Trophoblast cell (in vitro differentiated cells and primary cell): ENCODE measurements around the gene HDX.

ENCODE experiments used
- DNase-seq, 2 donors: peaks; one replicate each; pipeline ENCODE4 v3.0.0-alpha.2; 2016
- H2AFZ ChIP-seq: 2 replicates; pipeline ENCODE4 v1.6.1; 2013; ENCODE audit warnings: low read length, moderate library complexity, mild to moderate bottlenecking; ENCODE audit not compliant: insufficient read depth, poor library complexity
- H2AK5ac ChIP-seq: 2 replicates; pipeline ENCODE4 v1.6.1; 2013; ENCODE audit warnings: mild to moderate bottlenecking, low read length
- H2BK120ac ChIP-seq: 2 replicates; pipeline ENCODE4 v1.6.1; 2013; ENCODE audit warnings: low read length, mild to moderate bottlenecking, moderate library complexity; ENCODE audit not compliant: insufficient read depth, poor library complexity
- H2BK12ac ChIP-seq: 2 replicates; pipeline ENCODE4 v1.6.1; 2013; ENCODE audit warnings: mild to moderate bottlenecking, low read length, moderate library complexity
- H2BK5ac ChIP-seq: 2 replicates; pipeline ENCODE4 v1.6.1; 2013; ENCODE audit warnings: low read length, low read depth, moderate library complexity, mild to moderate bottlenecking; ENCODE audit not compliant: poor library complexity
- H3K14ac ChIP-seq: 2 replicates; pipeline ENCODE4 v1.6.1; 2013; ENCODE audit warnings: mild to moderate bottlenecking, low read length
- H3K18ac ChIP-seq: 2 replicates; pipeline ENCODE4 v1.6.1; 2013; ENCODE audit warnings: mild to moderate bottlenecking, low read length
- H3K23ac ChIP-seq: 2 replicates; pipeline ENCODE4 v1.6.1; 2013; ENCODE audit warnings: low read length
- H3K27ac ChIP-seq: 2 replicates; pipeline ENCODE4 v1.5.1; 2013; ENCODE audit warnings: low read depth, mild to moderate bottlenecking, inconsistent platforms, low read length, moderate library complexity
- H3K27me3 ChIP-seq: 2 replicates; pipeline ENCODE4 v1.6.1; 2013; ENCODE audit warnings: inconsistent platforms, mild to moderate bottlenecking, low read length, moderate library complexity; ENCODE audit not compliant: insufficient read depth
- H3K36me3 ChIP-seq, 2 experiments: 1 replicate in 1 of 2; 2 replicates in 1 of 2; pipeline ENCODE4 v1.6.1; 2013; ENCODE audit warnings: low read length in 2 of 2, mild to moderate bottlenecking in 2 of 2, moderate library complexity in 1 of 2; ENCODE audit not compliant: insufficient read depth in 2 of 2, control insufficient read depth in 1 of 2
- H3K4ac ChIP-seq: 2 replicates; pipeline ENCODE4 v1.6.1; 2013; ENCODE audit warnings: low read depth, mild to moderate bottlenecking, low read length, moderate library complexity
- H3K4me1 ChIP-seq, 2 experiments: 1 replicate in 1 of 2; 2 replicates in 1 of 2; pipeline ENCODE4 v1.6.1; 2013; ENCODE audit warnings: low read length in 2 of 2, mild to moderate bottlenecking in 2 of 2, moderate library complexity in 1 of 2; ENCODE audit not compliant: insufficient read depth in 2 of 2, control insufficient read depth in 1 of 2
- H3K4me2 ChIP-seq: 2 replicates; pipeline ENCODE4 v1.6.1; 2013; ENCODE audit warnings: inconsistent platforms, mild to moderate bottlenecking, low read length, moderate library complexity
- H3K4me3 ChIP-seq: 2 replicates; pipeline ENCODE4 v1.5.1; 2013; ENCODE audit warnings: mild to moderate bottlenecking, low read depth, low read length, inconsistent platforms
- H3K79me1 ChIP-seq: one replicate; pipeline ENCODE4 v1.6.1; 2013; ENCODE audit warnings: low read length
- H3K79me2 ChIP-seq: 2 replicates; pipeline ENCODE4 v1.6.1; 2013; ENCODE audit warnings: low read length, mild to moderate bottlenecking; ENCODE audit not compliant: control insufficient read depth, insufficient read depth, poor library complexity
- H3K9ac ChIP-seq: 2 replicates; pipeline ENCODE4 v1.6.1; 2013; ENCODE audit warnings: mild to moderate bottlenecking, low read length
- H3K9me3 ChIP-seq: 2 replicates; pipeline ENCODE4 v1.6.1; 2013; ENCODE audit warnings: low read depth, mild to moderate bottlenecking, control low read depth, inconsistent platforms, low read length; ENCODE audit not compliant: insufficient read depth
- H4K12ac ChIP-seq: 2 replicates; pipeline ENCODE4 v1.6.1; 2013; ENCODE audit warnings: low read depth, mild to moderate bottlenecking, low read length, moderate library complexity
- H4K8ac ChIP-seq: 2 replicates; pipeline ENCODE4 v1.6.1; 2013; ENCODE audit warnings: low read depth, mild to moderate bottlenecking, low read length, moderate library complexity
- H4K91ac ChIP-seq: one replicate; pipeline ENCODE4 v1.6.1; 2013; ENCODE audit warnings: low read depth, mild to moderate bottlenecking, low read length, moderate library complexity
- WGBS: extraction: QIAGEN DNeasy Blood & Tissue Kit; methylation state at CpG from one replicate; pipeline ENCODE4 v1.1.7; 2013; ENCODE audit warnings: missing lambda C conversion rate; ENCODE audit not compliant: insufficient read length, insufficient coverage; ENCODE audit errors: extremely low coverage; 5-methylcytosine and 5-hydroxymethylcytosine counted together

Gene HDX

GRCh38 chrX:84339507-84340364 is 162.5 kb downstream of the HDX start:
- Histone ChIP-seq H3K4ac (no peak overlapping the region), H2BK120ac (no peak overlapping the region), H3K4me1 (no peaks in the 10 kb centered on the region), H2BK5ac (no peak overlapping the region), H3K27me3 (no peaks in the 10 kb centered on the region), H3K14ac (no peak overlapping the region), H4K12ac (no peak overlapping the region), H4K91ac (no peak overlapping the region), H2BK12ac (no peak overlapping the region), H2AK5ac (no peak overlapping the region), H3K9ac (no peak overlapping the region), H3K79me1 (no peaks in the 10 kb centered on the region), H2AFZ (no peak overlapping the region), H3K9me3 (no peaks in the 10 kb centered on the region), H3K79me2 (no peaks in the 10 kb centered on the region), H3K4me2 (no peak overlapping the region), H3K4me3 (no peak overlapping the region), H3K18ac (no peak overlapping the region), H3K36me3 (no peaks in the 10 kb centered on the region), H3K23ac (no peak overlapping the region), H4K8ac (no peak overlapping the region), H3K27ac (no peak overlapping the region)
- peak in 1 of 2 donors; percentile 33 for DNase-seq
- WGBS, result no CpG with 5 or more reads among the region's 4 CpGs

- H4K8ac ChIP-seq, result no peak overlapping the region
- DNase-seq, result no peak
- H3K4me1 ChIP-seq, result no peaks in the 10 kb centered on the region
- no peak overlapping the region for H3K14ac ChIP-seq
- no peak overlapping the region for H3K23ac ChIP-seq
- H3K27me3 ChIP-seq, result no peaks in the 10 kb centered on the region
- no CpG with 5 or more reads among the region's 3 CpGs for WGBS
- no peak overlapping the region for H3K18ac ChIP-seq
- H4K12ac ChIP-seq, result no peak overlapping the region
- no peaks in the 10 kb centered on the region for H3K36me3 ChIP-seq
- no peak overlapping the region for H3K27ac ChIP-seq
- no peak overlapping the region for H2BK120ac ChIP-seq
- no peak overlapping the region for H2BK5ac ChIP-seq
- no peak overlapping the region for H3K4me2 ChIP-seq
- H4K91ac ChIP-seq, result no peak overlapping the region
- H2BK12ac ChIP-seq, result no peak overlapping the region
- no peak overlapping the region for H3K9ac ChIP-seq
- no peak overlapping the region for H2AK5ac ChIP-seq
- H3K9me3 ChIP-seq, result no peaks in the 10 kb centered on the region
- no peaks in the 10 kb centered on the region for H3K79me2 ChIP-seq
- H3K4me3 ChIP-seq, result no peak overlapping the region
- no peak overlapping the region for H3K4ac ChIP-seq
- H2AFZ ChIP-seq, result no peak overlapping the region
- H3K79me1 ChIP-seq, result no peaks in the 10 kb centered on the region
Measured at GRCh38 chrX:84336646-84337045, 165.6 kb downstream of the HDX start.

GRCh38 chrX:84335121-84335520 is 167.1 kb downstream of the HDX start:
- Histone ChIP-seq H3K36me3 (no peaks in the 10 kb centered on the region), H3K18ac (no peak overlapping the region), H3K4ac (no peak overlapping the region), H3K79me1 (no peaks in the 10 kb centered on the region), H2AFZ (no peak overlapping the region), H3K4me1 (no peaks in the 10 kb centered on the region), H3K4me2 (no peak overlapping the region), H2BK120ac (no peak overlapping the region), H2BK12ac (no peak overlapping the region), H3K79me2 (no peaks in the 10 kb centered on the region), H3K23ac (no peak overlapping the region), H3K27me3 (no peaks in the 10 kb centered on the region), H4K12ac (no peak overlapping the region), H3K9me3 (no peaks in the 10 kb centered on the region), H4K8ac (no peak overlapping the region), H3K4me3 (no peak overlapping the region), H4K91ac (no peak overlapping the region), H2AK5ac (no peak overlapping the region), H2BK5ac (no peak overlapping the region), H3K14ac (no peak overlapping the region), H3K9ac (no peak overlapping the region), H3K27ac (no peak overlapping the region)
- WGBS, result no CpG with 5 or more reads among the region's 1 CpG
- DNase-seq, result no peak

- Histone ChIP-seq H2AFZ (no peak overlapping the region), H2AK5ac (no peak overlapping the region), H3K18ac (no peak overlapping the region), H2BK5ac (no peak overlapping the region), H4K8ac (no peak overlapping the region), H3K14ac (no peak overlapping the region), H3K9me3 (no peaks in the 10 kb centered on the region), H3K79me2 (no peaks in the 10 kb centered on the region), H3K9ac (no peak overlapping the region), H3K4me1 (no peaks in the 10 kb centered on the region), H4K12ac (no peak overlapping the region), H3K4me3 (no peak overlapping the region), H2BK120ac (no peak overlapping the region), H3K36me3 (no peaks in the 10 kb centered on the region), H2BK12ac (no peak overlapping the region), H3K27me3 (no peaks in the 10 kb centered on the region), H3K4ac (no peak overlapping the region), H3K79me1 (no peaks in the 10 kb centered on the region), H3K23ac (no peak overlapping the region), H3K27ac (no peak overlapping the region), H3K4me2 (no peak overlapping the region), H4K91ac (no peak overlapping the region)
- no CpG with 5 or more reads among the region's 2 CpGs for WGBS
- no peak for DNase-seq
Measured at GRCh38 chrX:84322083-84322827, 180.0 kb downstream of the HDX start.
